Muscle layer of duodenum (tissue), 2 donors: Measurements from ENCODE around the gene LCLAT1.

ENCODE experiments used
- H3K27ac ChIP-seq: one replicate; pipeline ENCODE4 v1.7.0; 2013; ENCODE audit warnings: mild to moderate bottlenecking, low read length
- H3K27me3 ChIP-seq: one replicate; pipeline ENCODE4 v1.7.0; 2013; ENCODE audit warnings: low read depth, mild to moderate bottlenecking, control low read depth, low read length
- H3K36me3 ChIP-seq, 2 donors: one replicate each; pipeline ENCODE4 v1.7.0; 2013; ENCODE audit warnings: low read length in 2 of 2, control low read depth in 1 of 2, mild to moderate bottlenecking in 1 of 2; ENCODE audit not compliant: insufficient read depth in 2 of 2, control insufficient read depth in 1 of 2
- H3K4me1 ChIP-seq, 2 donors: one replicate each; pipeline ENCODE4 v1.7.0; 2013; ENCODE audit warnings: low read length in 2 of 2, mild to moderate bottlenecking in 2 of 2, control low read depth in 1 of 2, moderate library complexity in 1 of 2; ENCODE audit not compliant: insufficient read depth in 2 of 2, control insufficient read depth in 1 of 2
- H3K4me3 ChIP-seq, 2 donors: one replicate each; pipeline ENCODE4 v1.7.0; 2013; ENCODE audit warnings: low read length in 2 of 2, low read depth in 1 of 2, mild to moderate bottlenecking in 1 of 2
- H3K9me3 ChIP-seq, 2 donors: one replicate each; pipeline ENCODE4 v1.7.0; 2013; ENCODE audit warnings: low read length in 2 of 2, control low read depth in 1 of 2, mild to moderate bottlenecking in 1 of 2; ENCODE audit not compliant: control insufficient read depth in 1 of 2
- donor health status: healthy.

Gene LCLAT1

GRCh38 chr2:30577151-30577550, 130.1 kb downstream of the LCLAT1 start:
- H3K4me1 ChIP-seq = no peaks in the 10 kb centered on the region
- no peaks in the 10 kb centered on the region for H3K36me3 ChIP-seq
- no peak overlapping the region for H3K4me3 ChIP-seq
- no peaks in the 10 kb centered on the region for H3K9me3 ChIP-seq
- no peak overlapping the region for H3K27ac ChIP-seq
- H3K27me3 ChIP-seq = no peaks in the 10 kb centered on the region

GRCh38 chr2:30580391-30580790, 133.3 kb downstream of the LCLAT1 start:
- H3K4me3 ChIP-seq = no peak overlapping the region
- H3K9me3 ChIP-seq = no peaks in the 10 kb centered on the region
- no peaks in the 10 kb centered on the region for H3K4me1 ChIP-seq
- no peaks in the 10 kb centered on the region for H3K27me3 ChIP-seq
- no peak overlapping the region for H3K27ac ChIP-seq
- H3K36me3 ChIP-seq = no peaks in the 10 kb centered on the region

DNA sequence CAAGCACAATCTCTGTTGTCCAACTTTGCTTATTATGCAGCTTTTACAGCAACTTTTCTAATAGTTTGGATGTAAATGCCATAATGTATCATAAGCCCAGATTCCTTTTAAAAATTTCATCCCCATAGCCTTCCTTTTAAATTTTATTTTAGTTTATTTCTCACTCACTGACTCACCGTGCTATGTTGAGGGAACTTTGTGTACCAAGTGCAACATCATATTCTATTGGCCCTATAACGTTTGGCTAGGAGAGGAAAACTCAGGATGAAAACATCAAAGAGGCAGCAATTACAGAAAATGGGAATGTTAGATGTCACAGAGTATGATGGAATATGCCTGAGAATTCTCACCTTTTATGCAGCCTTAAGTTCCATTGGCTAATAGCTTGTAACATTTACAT, 135.5 kb downstream of the LCLAT1 start:
- Histone ChIP-seq H3K36me3 (no peaks in the 10 kb centered on the region), H3K27ac (no peak overlapping the region), H3K27me3 (no peaks in the 10 kb centered on the region), H3K4me3 (no peak overlapping the region), H3K9me3 (no peaks in the 10 kb centered on the region), H3K4me1 (no peaks in the 10 kb centered on the region)

DNA sequence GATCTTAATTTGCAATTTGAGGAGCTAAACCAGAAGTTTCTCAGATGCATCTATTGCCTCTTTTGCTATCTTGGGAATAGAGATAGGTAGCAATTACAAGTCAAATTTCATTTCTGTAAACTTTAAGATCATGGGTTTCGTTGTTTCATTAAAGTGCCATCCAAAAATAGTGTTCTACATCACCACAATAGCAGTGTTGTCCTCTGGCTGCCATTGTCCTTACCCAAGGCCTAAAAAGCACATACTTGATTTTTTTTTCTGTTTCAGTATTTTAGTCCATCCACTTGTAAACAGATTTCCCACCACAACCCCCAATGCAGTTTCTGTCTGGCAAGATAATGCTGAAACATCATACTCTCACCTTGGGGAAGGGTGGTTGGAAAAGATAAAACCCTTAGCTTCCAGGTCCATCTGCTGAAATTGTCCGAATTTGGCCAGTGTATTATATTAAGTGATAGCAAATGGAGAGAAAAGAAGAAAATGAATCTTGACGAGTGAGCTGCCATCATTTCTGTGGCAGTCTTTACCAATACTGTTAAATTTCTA, 136.2 kb downstream of the LCLAT1 start:
- H3K27ac ChIP-seq = no peak overlapping the region
- H3K4me1 ChIP-seq = no peaks in the 10 kb centered on the region
- H3K36me3 ChIP-seq = no peaks in the 10 kb centered on the region
- no peaks in the 10 kb centered on the region for H3K27me3 ChIP-seq
- no peak overlapping the region for H3K4me3 ChIP-seq
- H3K9me3 ChIP-seq = no peaks in the 10 kb centered on the region

DNA sequence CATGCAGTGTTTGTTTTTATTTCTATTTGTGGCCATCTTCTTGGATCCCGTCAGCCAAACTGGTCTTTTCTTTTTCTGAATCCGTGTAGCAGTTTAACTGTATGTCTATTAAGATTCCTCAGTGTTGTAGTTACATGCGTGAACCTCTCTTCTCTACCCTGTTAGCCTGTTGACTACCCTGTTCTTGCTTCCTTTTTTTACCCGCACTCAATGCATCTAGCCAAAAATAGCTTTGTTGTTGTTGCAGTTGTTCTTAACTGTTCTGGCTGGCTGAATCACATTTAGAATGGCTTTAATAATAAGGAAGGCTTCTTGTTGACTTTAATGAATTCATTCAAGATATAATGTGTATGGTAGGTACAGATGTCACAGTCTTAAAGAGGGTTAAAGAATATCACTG, 137.1 kb downstream of the LCLAT1 start:
- no peaks in the 10 kb centered on the region for H3K9me3 ChIP-seq
- no peak overlapping the region for H3K27ac ChIP-seq
- no peaks in the 10 kb centered on the region for H3K4me1 ChIP-seq
- no peaks in the 10 kb centered on the region for H3K27me3 ChIP-seq
- no peaks in the 10 kb centered on the region for H3K36me3 ChIP-seq
- no peak overlapping the region for H3K4me3 ChIP-seq

GRCh38 chr2:30588994-30589393, 141.9 kb downstream of the LCLAT1 start:
- Histone ChIP-seq H3K4me1 (peaks cover 0 to 5% of the 10 kb centered on the region in 2 donors), H3K36me3 (no peaks in the 10 kb centered on the region), H3K27ac (no peak overlapping the region), H3K9me3 (no peaks in the 10 kb centered on the region), H3K27me3 (no peaks in the 10 kb centered on the region), H3K4me3 (no peak overlapping the region)

DNA sequence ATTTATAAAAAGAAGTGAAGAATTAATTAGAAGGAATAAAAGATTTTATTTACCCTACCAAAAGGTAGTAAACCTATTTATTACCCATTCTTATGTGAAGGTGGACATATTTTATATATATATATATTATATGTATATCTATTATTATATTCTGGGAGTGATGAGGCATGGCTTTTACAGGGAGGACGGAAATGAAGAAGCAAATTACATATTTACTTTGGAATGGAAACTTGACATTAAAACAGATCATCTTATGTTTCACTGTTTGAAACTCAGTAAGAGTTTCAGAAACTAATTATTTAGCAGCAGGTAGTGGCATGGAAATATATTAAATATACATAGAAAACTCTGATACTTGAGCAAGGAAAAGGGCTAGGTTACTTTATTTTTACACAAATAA, 143.4 kb downstream of the LCLAT1 start:
- Histone ChIP-seq H3K4me1 (peaks cover 0 to 5% of the 10 kb centered on the region in 2 donors), H3K9me3 (no peaks in the 10 kb centered on the region), H3K27ac (no peak overlapping the region), H3K27me3 (no peaks in the 10 kb centered on the region), H3K4me3 (no peak overlapping the region), H3K36me3 (no peaks in the 10 kb centered on the region)

GRCh38 chr2:30591186-30591585, 144.1 kb downstream of the LCLAT1 start:
- peaks cover 0 to 5% of the 10 kb centered on the region in 2 donors for H3K4me1 ChIP-seq
- no peak overlapping the region for H3K27ac ChIP-seq
- H3K4me3 ChIP-seq = no peak overlapping the region
- H3K9me3 ChIP-seq = no peaks in the 10 kb centered on the region
- no peaks in the 10 kb centered on the region for H3K36me3 ChIP-seq
- H3K27me3 ChIP-seq = no peaks in the 10 kb centered on the region

- peaks cover 0 to 2% of the 10 kb centered on the region in 2 donors for H3K9me3 ChIP-seq
- H3K27ac ChIP-seq = no peak overlapping the region
- H3K4me1 ChIP-seq = no peaks in the 10 kb centered on the region
- H3K27me3 ChIP-seq = no peaks in the 10 kb centered on the region
- no peak overlapping the region for H3K4me3 ChIP-seq
- H3K36me3 ChIP-seq = no peaks in the 10 kb centered on the region
These were observed 154.3 kb downstream of the LCLAT1 start for GRCh38 chr2:30601375-30601774.

- H3K27me3 ChIP-seq = no peaks in the 10 kb centered on the region
- no peaks in the 10 kb centered on the region for H3K9me3 ChIP-seq
These were observed 158.2 kb downstream of the LCLAT1 start for GRCh38 chr2:30605197-30605596.

GRCh38 chr2:30608643-30609042, 161.6 kb downstream of the LCLAT1 start:
- Histone ChIP-seq H3K27ac (no peak overlapping the region), H3K4me3 (no peak overlapping the region), H3K36me3 (no peaks in the 10 kb centered on the region), H3K9me3 (no peaks in the 10 kb centered on the region), H3K4me1 (peaks cover 0 to 11% of the 10 kb centered on the region in 2 donors), H3K27me3 (no peaks in the 10 kb centered on the region)

More at GRCh38 chr2:30605197-30605596, 158.2 kb downstream of the LCLAT1 start:
- Histone ChIP-seq H3K36me3 (no peaks in the 10 kb centered on the region), H3K4me1 (no peaks in the 10 kb centered on the region), H3K4me3 (no peak overlapping the region), H3K27ac (no peak overlapping the region)

GRCh38 chr2:30611583-30611982, 164.5 kb downstream of the LCLAT1 start:
- no peaks in the 10 kb centered on the region for H3K36me3 ChIP-seq
- H3K4me1 ChIP-seq = peaks cover 0 to 11% of the 10 kb centered on the region in 2 donors
- H3K27ac ChIP-seq = no peak overlapping the region
- H3K9me3 ChIP-seq = no peaks in the 10 kb centered on the region
- H3K4me3 ChIP-seq = no peak overlapping the region
- H3K27me3 ChIP-seq = no peaks in the 10 kb centered on the region
